ENCODE measurements around the gene PCDH1. TPM values are rescaled to one million over a fixed set of nuclear protein-coding genes. Genes with fewer than 3 reads are reported as not detected.

The PCDH1 gene
- total RNA-seq, 1 donor from 2014 or later: 6.3 TPM

DNA sequence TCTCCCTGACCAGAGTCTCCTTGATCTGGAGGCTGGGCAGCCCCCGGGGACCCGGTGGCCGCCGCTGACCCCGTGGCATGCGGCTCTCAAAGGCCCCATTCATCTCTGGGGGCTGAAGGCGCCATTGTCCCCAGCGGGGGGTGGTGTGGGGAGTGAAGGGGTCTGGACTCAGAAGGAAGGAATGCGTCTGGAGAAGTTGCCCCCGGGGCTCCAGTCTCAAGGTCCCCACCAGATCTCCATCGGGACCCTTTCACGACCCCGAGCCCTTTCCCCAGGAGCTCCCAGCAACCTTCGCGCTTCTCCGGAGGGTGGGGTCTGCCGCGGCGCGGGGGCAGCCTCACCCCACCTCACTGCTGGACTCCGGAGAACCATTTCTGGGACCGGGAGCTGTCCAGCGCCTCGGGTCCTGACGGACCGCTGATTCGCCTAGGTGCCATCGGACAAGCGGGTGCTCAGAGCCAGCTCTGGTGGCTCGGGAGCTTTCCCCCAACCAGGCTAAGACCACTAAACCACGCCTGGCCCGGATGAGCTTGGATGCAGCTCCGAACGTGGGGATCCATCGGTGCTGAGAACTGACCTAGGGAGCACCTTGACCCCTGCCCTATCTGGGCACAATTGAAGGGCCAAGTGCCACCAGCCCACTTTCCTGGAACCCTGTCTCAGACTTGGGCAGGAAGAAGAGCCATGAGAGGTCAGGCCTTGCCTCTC lies 5.1 kb upstream of the PCDH1 start:
- H3K4me1 Mint-ChIP-seq (ENCODE audit: unreplicated experiment): peaks cover 11% of the 10 kb centered on the region
- H3K27ac Mint-ChIP-seq (ENCODE audit: unreplicated experiment): no peak overlapping the region
- H3K36me3 Mint-ChIP-seq (ENCODE audit: unreplicated experiment): no peaks in the 10 kb centered on the region
- no peaks in the 10 kb centered on the region for H3K9me3 Mint-ChIP-seq (ENCODE audit: unreplicated experiment)
- TF ChIP-seq, protein P1, sequence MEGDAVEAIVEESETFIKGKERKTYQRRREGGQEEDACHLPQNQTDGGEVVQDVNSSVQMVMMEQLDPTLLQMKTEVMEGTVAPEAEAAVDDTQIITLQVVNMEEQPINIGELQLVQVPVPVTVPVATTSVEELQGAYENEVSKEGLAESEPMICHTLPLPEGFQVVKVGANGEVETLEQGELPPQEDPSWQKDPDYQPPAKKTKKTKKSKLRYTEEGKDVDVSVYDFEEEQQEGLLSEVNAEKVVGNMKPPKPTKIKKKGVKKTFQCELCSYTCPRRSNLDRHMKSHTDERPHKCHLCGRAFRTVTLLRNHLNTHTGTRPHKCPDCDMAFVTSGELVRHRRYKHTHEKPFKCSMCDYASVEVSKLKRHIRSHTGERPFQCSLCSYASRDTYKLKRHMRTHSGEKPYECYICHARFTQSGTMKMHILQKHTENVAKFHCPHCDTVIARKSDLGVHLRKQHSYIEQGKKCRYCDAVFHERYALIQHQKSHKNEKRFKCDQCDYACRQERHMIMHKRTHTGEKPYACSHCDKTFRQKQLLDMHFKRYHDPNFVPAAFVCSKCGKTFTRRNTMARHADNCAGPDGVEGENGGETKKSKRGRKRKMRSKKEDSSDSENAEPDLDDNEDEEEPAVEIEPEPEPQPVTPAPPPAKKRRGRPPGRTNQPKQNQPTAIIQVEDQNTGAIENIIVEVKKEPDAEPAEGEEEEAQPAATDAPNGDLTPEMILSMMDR (IDR thresholded peaks at IDR 0.05): no peak
- H3K4me3 Mint-ChIP-seq (ENCODE audit: unreplicated experiment): no peak overlapping the region
- peak; percentile 87 for DNase-seq (ENCODE audit: extremely low spot score, unreplicated experiment)
- H3K27me3 Mint-ChIP-seq (ENCODE audit: unreplicated experiment): peaks cover 66% of the 10 kb centered on the region

DNA sequence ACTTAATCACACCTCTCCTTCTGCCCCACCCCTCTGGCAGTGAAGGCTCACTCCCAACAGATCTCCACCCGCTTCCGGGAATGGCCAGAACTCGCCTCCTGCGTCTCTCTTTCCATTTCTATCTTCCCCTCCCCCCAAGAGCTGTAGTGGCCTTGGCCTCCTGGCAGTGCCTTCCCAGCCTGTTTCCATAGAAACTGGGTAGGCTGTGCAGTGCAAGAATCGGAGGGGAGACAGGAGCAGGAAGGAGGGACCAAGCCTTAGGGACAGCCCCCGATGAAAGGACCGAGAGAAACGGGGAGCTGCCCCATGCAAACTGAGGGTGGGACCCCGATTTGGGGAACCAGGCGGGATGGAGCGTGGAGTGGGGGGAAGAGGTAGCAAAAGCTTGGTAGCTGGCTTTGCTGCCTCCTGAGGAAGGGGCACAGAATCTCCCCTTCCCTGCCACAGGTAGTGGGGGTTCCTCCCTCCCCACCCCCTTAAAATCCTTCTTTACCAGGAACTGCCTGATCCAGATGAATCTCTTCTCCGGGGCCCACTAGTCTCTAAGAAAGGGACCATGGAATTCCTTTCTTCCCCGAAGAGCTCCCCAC lies 4.5 kb upstream of the PCDH1 start:
- H3K27ac Mint-ChIP-seq (ENCODE audit: unreplicated experiment): no peak overlapping the region
- H3K27me3 Mint-ChIP-seq (ENCODE audit: unreplicated experiment): peaks cover 68% of the 10 kb centered on the region
- peaks cover 13% of the 10 kb centered on the region for H3K4me1 Mint-ChIP-seq (ENCODE audit: unreplicated experiment)
- no peaks in the 10 kb centered on the region for H3K36me3 Mint-ChIP-seq (ENCODE audit: unreplicated experiment)
- H3K9me3 Mint-ChIP-seq (ENCODE audit: unreplicated experiment): no peaks in the 10 kb centered on the region
- peak; percentile 59 for DNase-seq (ENCODE audit: extremely low spot score, unreplicated experiment)
- TF ChIP-seq, protein P1 (IDR thresholded peaks at IDR 0.05): no peak
- no peak overlapping the region for H3K4me3 Mint-ChIP-seq (ENCODE audit: unreplicated experiment)

DNA sequence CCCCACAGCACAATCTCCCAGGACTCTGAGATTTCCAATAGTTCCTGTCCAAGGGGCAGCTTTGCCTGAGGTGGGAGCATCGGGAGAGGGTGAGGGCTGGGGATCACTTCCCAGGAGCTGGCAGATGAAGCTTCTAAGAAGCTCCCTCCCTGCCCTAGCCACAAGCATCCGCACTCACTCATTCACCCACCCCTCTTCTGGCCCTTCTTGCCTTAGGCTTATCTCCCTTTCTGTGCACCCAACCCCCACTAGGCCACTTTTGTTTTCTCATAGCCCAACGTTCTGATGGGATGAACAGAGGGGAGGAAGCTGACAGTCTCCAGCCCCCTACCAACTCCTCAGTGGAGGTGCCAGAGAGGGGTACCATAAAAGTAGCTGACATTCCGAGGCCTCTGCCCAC lies 3.7 kb upstream of the PCDH1 start:
- Mint-ChIP-seq H3K9me3 (ENCODE audit: unreplicated experiment) (no peaks in the 10 kb centered on the region), H3K27ac (ENCODE audit: unreplicated experiment) (no peak overlapping the region), H3K4me3 (ENCODE audit: unreplicated experiment) (no peak overlapping the region), H3K36me3 (ENCODE audit: unreplicated experiment) (no peaks in the 10 kb centered on the region), H3K4me1 (ENCODE audit: unreplicated experiment) (peaks cover 21% of the 10 kb centered on the region), H3K27me3 (ENCODE audit: unreplicated experiment) (peaks cover 75% of the 10 kb centered on the region)
- TF ChIP-seq, protein P1 (IDR thresholded peaks at IDR 0.05): no peak
- peak; percentile 66 for DNase-seq (ENCODE audit: extremely low spot score, unreplicated experiment)

DNA sequence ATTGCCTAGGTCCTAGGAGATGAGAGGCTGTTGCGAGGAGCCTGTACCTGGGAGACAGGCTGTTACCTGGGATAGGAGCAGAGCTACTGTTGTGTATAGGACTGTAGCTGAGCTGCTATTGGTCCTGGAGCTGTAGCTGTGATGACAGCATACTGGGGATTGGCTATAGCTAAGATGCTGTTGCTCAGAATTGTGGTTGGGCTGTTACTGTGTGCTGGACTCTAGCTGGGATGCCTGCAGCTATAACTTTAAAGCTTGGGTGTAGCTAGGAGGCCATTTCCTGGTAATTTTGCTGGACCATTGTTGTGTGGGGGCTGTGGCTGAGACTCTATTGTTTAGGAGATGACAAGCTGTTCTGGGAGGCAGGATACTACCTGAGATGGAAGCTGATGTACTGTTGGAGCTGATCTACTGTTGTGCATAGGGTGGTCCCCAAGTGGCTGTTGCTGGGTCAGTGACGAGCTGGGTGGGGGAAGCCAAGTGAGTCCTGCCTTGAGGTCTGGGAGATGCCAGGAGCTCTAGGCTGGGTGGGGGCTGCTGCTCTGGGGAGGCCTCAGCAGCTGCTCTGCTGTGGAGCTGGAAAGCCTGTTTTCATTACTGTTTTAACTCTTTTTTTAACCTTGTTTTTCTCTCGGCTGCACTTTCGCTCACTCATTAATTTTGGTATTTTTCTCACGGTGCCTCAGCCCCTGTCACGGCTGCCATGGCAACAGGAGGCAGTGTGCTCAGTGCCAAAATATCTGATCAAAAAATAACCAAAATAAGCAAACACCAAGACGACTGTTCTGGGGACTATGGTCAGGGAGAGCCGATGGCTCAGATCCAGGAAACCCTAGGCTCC lies 3.0 kb upstream of the PCDH1 start:
- Mint-ChIP-seq H3K36me3 (ENCODE audit: unreplicated experiment) (no peaks in the 10 kb centered on the region), H3K9me3 (ENCODE audit: unreplicated experiment) (no peaks in the 10 kb centered on the region), H3K27me3 (ENCODE audit: unreplicated experiment) (peaks cover 75% of the 10 kb centered on the region), H3K4me1 (ENCODE audit: unreplicated experiment) (peaks cover 21% of the 10 kb centered on the region), H3K27ac (ENCODE audit: unreplicated experiment) (no peak overlapping the region), H3K4me3 (ENCODE audit: unreplicated experiment) (no peak overlapping the region)
- TF ChIP-seq, protein P1 (IDR thresholded peaks at IDR 0.05): no peak
- peak; percentile 74 for DNase-seq (ENCODE audit: extremely low spot score, unreplicated experiment)
